GM18505 (cell line): ENCODE data around the gene CXorf58.

Experiments used
- ATAC-seq: cut with Tn5 transposase; IDR thresholded peaks from one replicate; pipeline ENCODE4 v1.9.1; 2021; ENCODE audit not compliant: unreplicated experiment
- POLR2A ChIP-seq: IDR thresholded peaks from 4 replicates; pipeline ENCODE4 v1.6.1; 2011; ENCODE audit warnings: borderline replicate concordance; ENCODE audit not compliant: insufficient read depth, insufficient read length; ENCODE audit errors: extremely low read depth

Gene CXorf58

GRCh38 chrX:23919148-23919547, 11.3 kb downstream of the CXorf58 start:
- ATAC-seq, result no peak
- TF ChIP-seq POLR2A, result no peak

GRCh38 chrX:23919706-23920320, 12.0 kb downstream of the CXorf58 start:
- ATAC-seq, result no peak
- no peak for TF ChIP-seq POLR2A

- no peak for TF ChIP-seq POLR2A
- ATAC-seq, result no peak
Observed at GRCh38 chrX:23926015-23926414, 18.2 kb downstream of the CXorf58 start.

- no peak for TF ChIP-seq POLR2A
- no peak for ATAC-seq
Observed at GRCh38 chrX:23930894-23931604, 23.2 kb downstream of the CXorf58 start.

GRCh38 chrX:23932046-23932445, 24.2 kb downstream of the CXorf58 start:
- no peak for ATAC-seq
- TF ChIP-seq POLR2A, result no peak

- TF ChIP-seq POLR2A, result no peak
- no peak for ATAC-seq
Observed at GRCh38 chrX:23935106-23935505, 27.3 kb downstream of the CXorf58 start.

GRCh38 chrX:23936180-23936579, 28.4 kb downstream of the CXorf58 start:
- no peak for TF ChIP-seq POLR2A

GRCh38 chrX:23937100-23937499, 29.3 kb downstream of the CXorf58 start:
- no peak for ATAC-seq
- TF ChIP-seq POLR2A, result no peak

More at GRCh38 chrX:23936180-23936579, 28.4 kb downstream of the CXorf58 start:
- no peak for ATAC-seq

- ATAC-seq, result no peak
- TF ChIP-seq POLR2A, result no peak
Observed at GRCh38 chrX:23938690-23939089, 30.9 kb downstream of the CXorf58 start.

GRCh38 chrX:23939203-23939602, 31.4 kb downstream of the CXorf58 start:
- ATAC-seq, result no peak
- no peak for TF ChIP-seq POLR2A

- no peak for ATAC-seq
- TF ChIP-seq POLR2A, result no peak
Observed at GRCh38 chrX:23944234-23944633, 36.4 kb downstream of the CXorf58 start.

GRCh38 chrX:23945206-23945605, 37.4 kb downstream of the CXorf58 start:
- no peak for TF ChIP-seq POLR2A
- ATAC-seq, result no peak

GRCh38 chrX:23952391-23952790, 44.6 kb downstream of the CXorf58 start:
- no peak for ATAC-seq
- TF ChIP-seq POLR2A, result no peak
